Ascending aorta (tissue), 2 donors: ENCODE data around the gene TOLLIP. TPM values are rescaled to one million over a fixed set of nuclear protein-coding genes. Genes with fewer than 3 reads are reported as not detected.

ENCODE experiments used
- DNase-seq, 2 donors: peaks; one replicate each; pipeline ENCODE4 v3.0.0-alpha.2; 2019; ENCODE audit warnings: low spot score in 2 of 2
- H3K27ac ChIP-seq, 2 donors: fragments of 200-600 bp; sonication (generic); one replicate each; pipeline ENCODE4 v1.5.1; 2016 to 2017; ENCODE audit warnings: mild to moderate bottlenecking in 1 of 2
- H3K27me3 ChIP-seq: fragments of 200-600 bp; sonication (generic); one replicate; pipeline ENCODE4 v1.5.1; 2017
- H3K36me3 ChIP-seq, 2 donors: fragments of 200-600 bp; sonication (generic); one replicate each; pipeline ENCODE4 v1.5.1; 2016
- H3K4me1 ChIP-seq, 2 donors: fragments of 200-600 bp; sonication (generic); one replicate each; pipeline ENCODE4 v1.5.1; 2016 to 2017; ENCODE audit warnings: mild to moderate bottlenecking in 1 of 2
- H3K4me3 ChIP-seq, 2 donors: fragments of 200-600 bp; sonication (generic); one replicate each; pipeline ENCODE4 v1.5.1; 2016 to 2017; ENCODE audit warnings: mild to moderate bottlenecking in 1 of 2
- H3K9me3 ChIP-seq, 2 donors: fragments of 200-600 bp; sonication (generic); one replicate each; pipeline ENCODE4 v1.5.1; 2016
- intact Hi-C: fragments of 100-400 bp; cut with DNase I; formaldehyde crosslinking; loops from one replicate; pipeline ENCODE4 v1.15.1; 2023
- total RNA-seq: library from RNA; depleted of rRNA; stranded (reverse); fragments of >200 nt; gene quantifications from one replicate; pipeline ENCODE4 v1.1.0, GENCODE V29; 2016
- TF ChIP-seq, protein P1 (sequence below), 3 experiments: fragments of 200-600 bp in 2 of 3; fragments of 450-650 bp in 1 of 3; sonication (generic) in 2 of 3; IDR thresholded peaks; one replicate each; pipeline ENCODE4 v1.5.1; 2016 to 2019; ENCODE audit warnings: antibody characterized with exemption in 3 of 3, mild to moderate bottlenecking in 1 of 3, moderate library complexity in 1 of 3

TOLLIP gene
- total RNA-seq, 1 donor from 2014 or later, result 63.0 TPM

DNA sequence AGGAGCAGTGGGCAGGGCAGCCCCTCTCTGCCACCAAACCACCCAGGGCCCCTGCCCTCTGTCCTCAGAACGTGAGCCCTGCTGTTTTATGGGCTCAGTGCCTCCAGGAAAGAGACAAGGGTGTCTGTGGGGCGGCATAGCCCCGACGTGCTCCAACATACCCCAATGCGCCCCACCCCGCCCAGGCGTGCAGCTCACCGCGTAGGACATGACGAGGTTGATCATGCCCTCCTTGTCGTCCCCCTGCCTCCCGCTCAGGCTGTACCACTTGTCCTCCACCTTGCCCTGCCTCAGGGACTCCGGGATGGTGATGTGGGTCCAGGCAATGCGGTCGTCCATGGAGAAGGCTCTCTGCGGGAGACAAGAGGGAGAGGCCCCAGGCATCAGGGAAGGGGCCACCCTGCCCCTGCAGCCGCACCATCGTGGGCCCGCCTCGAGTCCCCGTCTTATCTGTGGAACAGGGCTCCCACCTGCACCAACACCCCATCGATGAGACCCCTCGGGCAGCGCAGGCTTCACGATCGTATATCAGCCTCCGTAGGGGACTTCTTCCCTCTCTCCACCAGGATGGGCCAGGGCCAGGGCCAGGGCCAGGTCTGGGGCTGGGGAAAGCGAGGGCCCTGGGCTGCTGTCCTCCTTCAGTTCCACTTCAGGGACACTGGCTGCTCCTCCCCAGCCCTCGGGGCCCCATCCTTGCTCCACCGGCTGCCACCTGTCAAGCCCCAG, 20.8 kb downstream of the TOLLIP start:
- Histone ChIP-seq H3K4me1 (no peaks in the 10 kb centered on the region), H3K27ac (no peak overlapping the region), H3K4me3 (no peak overlapping the region), H3K36me3 (peaks cover 70 to 87% of the 10 kb centered on the region in 2 donors), H3K9me3 (no peaks in the 10 kb centered on the region), H3K27me3 (no peaks in the 10 kb centered on the region)
- no peak for DNase-seq
- intact Hi-C loops, result no loop called here
- TF ChIP-seq, protein P1, sequence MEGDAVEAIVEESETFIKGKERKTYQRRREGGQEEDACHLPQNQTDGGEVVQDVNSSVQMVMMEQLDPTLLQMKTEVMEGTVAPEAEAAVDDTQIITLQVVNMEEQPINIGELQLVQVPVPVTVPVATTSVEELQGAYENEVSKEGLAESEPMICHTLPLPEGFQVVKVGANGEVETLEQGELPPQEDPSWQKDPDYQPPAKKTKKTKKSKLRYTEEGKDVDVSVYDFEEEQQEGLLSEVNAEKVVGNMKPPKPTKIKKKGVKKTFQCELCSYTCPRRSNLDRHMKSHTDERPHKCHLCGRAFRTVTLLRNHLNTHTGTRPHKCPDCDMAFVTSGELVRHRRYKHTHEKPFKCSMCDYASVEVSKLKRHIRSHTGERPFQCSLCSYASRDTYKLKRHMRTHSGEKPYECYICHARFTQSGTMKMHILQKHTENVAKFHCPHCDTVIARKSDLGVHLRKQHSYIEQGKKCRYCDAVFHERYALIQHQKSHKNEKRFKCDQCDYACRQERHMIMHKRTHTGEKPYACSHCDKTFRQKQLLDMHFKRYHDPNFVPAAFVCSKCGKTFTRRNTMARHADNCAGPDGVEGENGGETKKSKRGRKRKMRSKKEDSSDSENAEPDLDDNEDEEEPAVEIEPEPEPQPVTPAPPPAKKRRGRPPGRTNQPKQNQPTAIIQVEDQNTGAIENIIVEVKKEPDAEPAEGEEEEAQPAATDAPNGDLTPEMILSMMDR (IDR thresholded peaks at IDR 0.05), result no peak

DNA sequence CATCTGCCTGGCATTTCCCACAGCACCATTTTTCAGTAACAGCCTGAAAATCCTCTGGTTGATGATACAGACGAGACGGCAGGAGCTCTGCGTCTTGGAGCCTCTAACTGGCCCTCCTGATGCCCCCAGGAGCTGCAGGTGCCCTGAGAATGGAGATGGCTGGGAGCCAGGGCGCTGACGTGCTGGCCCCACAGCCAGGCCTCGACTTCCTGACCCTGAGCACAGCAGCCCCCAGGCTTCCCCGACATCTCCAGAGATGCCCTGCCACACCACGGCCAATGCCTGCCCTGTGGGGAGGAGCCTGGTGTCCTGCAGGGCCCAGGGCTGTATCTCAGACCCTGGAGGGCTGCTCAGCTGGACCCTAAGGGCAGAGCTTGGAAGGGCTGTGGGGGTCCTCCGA, 21.5 kb downstream of the TOLLIP start:
- Histone ChIP-seq H3K36me3 (peaks cover 68 to 87% of the 10 kb centered on the region in 2 donors), H3K4me1 (no peaks in the 10 kb centered on the region), H3K4me3 (no peak overlapping the region), H3K27ac (no peak overlapping the region), H3K27me3 (no peaks in the 10 kb centered on the region), H3K9me3 (no peaks in the 10 kb centered on the region)
- intact Hi-C loops, result no loop called here
- DNase-seq, result no peak
- TF ChIP-seq, protein P1 (IDR thresholded peaks at IDR 0.05), result no peak

DNA sequence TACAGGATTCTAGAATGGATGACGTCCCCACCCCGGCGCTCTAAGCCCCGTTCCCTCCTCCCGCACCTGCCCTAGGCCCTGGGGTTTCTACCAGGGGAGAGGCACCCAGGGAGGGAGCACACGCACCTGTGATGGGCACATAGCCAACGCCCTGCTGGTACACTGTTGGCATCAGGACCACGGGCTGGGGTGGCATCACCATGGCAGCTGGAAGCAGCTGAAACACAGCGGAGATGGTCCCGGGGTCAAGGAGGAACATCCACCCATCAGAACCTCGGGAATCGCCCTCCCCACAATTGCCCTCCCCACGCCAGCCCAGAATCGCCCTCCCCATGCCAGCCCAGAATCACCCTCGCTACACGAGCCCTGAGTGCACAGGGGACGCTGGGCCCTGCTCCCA, 23.6 kb downstream of the TOLLIP start:
- peaks cover 73 to 92% of the 10 kb centered on the region in 2 donors for H3K36me3 ChIP-seq

DNA sequence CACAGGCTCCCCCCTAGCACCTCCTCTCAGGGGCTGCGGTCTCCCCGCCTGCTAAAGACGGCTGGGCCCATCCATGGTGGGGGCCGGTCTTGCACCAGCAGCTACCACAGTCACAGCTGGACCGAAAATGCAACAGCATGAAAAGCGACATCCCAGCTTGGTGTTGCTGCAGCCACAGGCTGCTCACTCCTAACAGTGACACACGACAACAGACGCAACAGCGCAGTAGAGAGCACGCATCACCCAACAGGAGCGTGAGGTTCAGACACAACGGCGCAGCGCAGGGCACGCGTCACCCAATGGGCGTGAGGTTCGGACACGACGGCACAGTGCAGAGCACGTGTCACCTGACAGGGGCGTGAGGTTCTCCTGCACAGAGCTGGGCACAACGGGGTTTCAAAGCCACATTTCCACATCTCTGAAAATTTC, 24.1 kb downstream of the TOLLIP start:
- H3K27me3 ChIP-seq, result no peaks in the 10 kb centered on the region
- intact Hi-C loops, result no loop called here
- peaks cover 79 to 92% of the 10 kb centered on the region in 2 donors for H3K36me3 ChIP-seq
- H3K4me1 ChIP-seq, result no peaks in the 10 kb centered on the region
- H3K4me3 ChIP-seq, result no peak overlapping the region
- H3K27ac ChIP-seq, result no peak overlapping the region
- H3K9me3 ChIP-seq, result no peaks in the 10 kb centered on the region
- TF ChIP-seq, protein P1 (IDR thresholded peaks at IDR 0.05), result no peak
- DNase-seq, result no peak

More for the DNA sequence above, 23.6 kb downstream of the TOLLIP start:
- Histone ChIP-seq H3K27ac (no peak overlapping the region), H3K27me3 (no peaks in the 10 kb centered on the region), H3K4me3 (no peak overlapping the region), H3K9me3 (no peaks in the 10 kb centered on the region), H3K4me1 (no peaks in the 10 kb centered on the region)
- intact Hi-C loops, result no loop called here
- TF ChIP-seq, protein P1 (IDR thresholded peaks at IDR 0.05), result no peak
- no peak for DNase-seq

DNA sequence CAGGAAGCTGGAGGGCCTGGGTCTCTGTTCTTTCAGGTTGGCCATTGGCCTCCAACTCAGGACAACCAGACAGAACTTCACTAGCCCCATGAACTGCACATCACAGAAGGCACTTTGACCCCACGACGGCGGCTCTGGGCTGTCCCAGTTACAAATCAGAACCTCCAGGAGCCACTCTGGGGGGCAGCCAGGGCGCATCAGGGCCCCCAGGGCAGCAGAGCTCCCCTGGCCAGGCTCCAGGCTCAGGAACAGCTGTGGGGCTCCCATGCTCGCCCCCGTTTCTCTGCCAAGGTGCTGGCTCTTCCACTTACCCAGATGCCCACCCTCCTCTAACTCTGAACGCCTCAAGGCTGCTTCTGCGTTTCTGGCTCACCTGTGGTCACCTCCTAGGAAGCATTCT, 25.5 kb downstream of the TOLLIP start:
- no peak for DNase-seq
- no peaks in the 10 kb centered on the region for H3K27me3 ChIP-seq
- no peak overlapping the region for H3K27ac ChIP-seq
- no peaks in the 10 kb centered on the region for H3K9me3 ChIP-seq
- no peaks in the 10 kb centered on the region for H3K4me1 ChIP-seq
- intact Hi-C loops, result no loop called here
- TF ChIP-seq, protein P1 (IDR thresholded peaks at IDR 0.05), result no peak
- no peak overlapping the region for H3K4me3 ChIP-seq
- H3K36me3 ChIP-seq, result peaks cover 79 to 92% of the 10 kb centered on the region in 2 donors
